Breast epithelium (tissue), 4 donors: ENCODE results near the gene SLC9A3. TPM values are rescaled to one million over a fixed set of nuclear protein-coding genes. Genes with fewer than 3 reads are reported as not detected.

Experiments
- DNase-seq, 2 donors: peaks; one replicate each; pipeline ENCODE4 v3.0.0-alpha.2; 2019; ENCODE audit warnings: low spot score in 2 of 2
- H3K27ac ChIP-seq, 2 donors: fragments of 200-600 bp; sonication (generic) in 1 of 2; one replicate each; pipeline ENCODE4 v1.5.1; 2016 to 2019; ENCODE audit warnings: mild to moderate bottlenecking in 1 of 2
- H3K27me3 ChIP-seq, 2 donors: fragments of 200-600 bp; sonication (generic) in 1 of 2; one replicate each; pipeline versions ENCODE4 v1.5.1 to v1.6.0; 2017 to 2019; ENCODE audit warnings: control low read depth in 1 of 2, mild to moderate bottlenecking in 1 of 2
- H3K36me3 ChIP-seq: fragments of 200-600 bp; one replicate; pipeline ENCODE4 v1.5.1; 2019
- H3K4me1 ChIP-seq, 2 donors: fragments of 200-600 bp; sonication (generic); one replicate each; pipeline ENCODE4 v1.5.1; 2016 to 2019; ENCODE audit warnings: control low read depth in 1 of 2
- H3K4me3 ChIP-seq, 3 donors: fragments of 200-600 bp; sonication (generic); 1 replicate in 2 of 3; 2 replicates in 1 of 3; pipeline ENCODE4 v1.5.1; 2016 to 2019; ENCODE audit warnings: mild to moderate bottlenecking in 3 of 3, moderate library complexity in 2 of 3
- H3K9me3 ChIP-seq, 2 donors: fragments of 200-600 bp; sonication (generic) in 1 of 2; one replicate each; pipeline ENCODE4 v1.5.1; 2016 to 2019; ENCODE audit warnings: control low read depth in 1 of 2
- POLR2A ChIP-seq: fragments of 450-650 bp; IDR thresholded peaks from one replicate; pipeline ENCODE4 v1.6.1; 2016; ENCODE audit warnings: antibody characterized with exemption, mild to moderate bottlenecking, moderate library complexity
- POLR2AphosphoS5 ChIP-seq, 3 donors: sonication (generic); formaldehyde crosslinking; IDR thresholded peaks; one replicate each; pipeline ENCODE4 v1.6.1; 2017; ENCODE audit warnings: antibody characterized with exemption in 3 of 3
- intact Hi-C: fragments of 100-400 bp; cut with DNase I; formaldehyde crosslinking; loops from one replicate; pipeline ENCODE4 v1.15.1; 2023; ENCODE audit warnings: low total_unique reads
- total RNA-seq, 3 donors: library from RNA; depleted of rRNA; stranded (reverse); fragments of >200 nt; gene quantifications; one replicate each; pipeline ENCODE4 v1.1.0, GENCODE V29; 2016
- TF ChIP-seq, protein P1 (sequence below), 3 donors: fragments of 450-650 bp; IDR thresholded peaks; one replicate each; pipeline ENCODE4 v1.5.1; 2016 to 2017; ENCODE audit warnings: antibody characterized with exemption in 3 of 3, mild to moderate bottlenecking in 3 of 3, moderate library complexity in 3 of 3

SLC9A3 gene
- total RNA-seq, 3 donors from 2014 or later: 1.1 to 5.6 (median 2.3) TPM

DNA sequence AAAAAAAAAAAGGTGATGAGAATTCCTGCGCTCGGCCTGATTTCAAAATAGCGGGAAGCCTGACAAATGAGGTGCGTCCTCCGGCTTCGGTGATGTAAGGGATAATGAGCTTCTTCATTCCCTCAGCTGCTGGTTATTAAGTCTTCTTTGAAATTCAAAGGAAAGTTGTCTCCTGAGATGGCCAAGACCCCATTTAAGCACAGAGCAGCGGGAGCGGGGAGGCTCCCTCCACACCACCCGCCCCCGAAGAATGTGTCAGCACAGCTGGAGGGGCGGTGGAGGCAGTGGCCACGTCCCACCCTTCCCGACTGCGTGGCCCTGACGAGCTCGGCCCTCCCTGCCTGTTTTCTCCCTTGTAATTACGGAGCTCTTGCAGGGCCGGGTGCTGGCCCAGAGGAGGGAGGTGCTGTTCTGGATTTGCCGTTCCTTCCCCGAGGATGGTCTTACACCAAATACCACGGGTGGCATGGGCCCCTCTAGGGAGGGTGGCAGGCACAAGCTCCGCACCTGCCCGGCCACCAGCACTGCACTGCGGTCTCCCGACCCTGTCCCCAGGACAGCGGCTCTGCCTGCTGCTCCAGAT lies 31.0 kb downstream of the SLC9A3 start:
- Histone ChIP-seq H3K4me3 (no peak overlapping the region), H3K9me3 (no peaks in the 10 kb centered on the region), H3K27ac (no peak overlapping the region), H3K4me1 (no peaks in the 10 kb centered on the region), H3K27me3 (peaks cover 0 to 78% of the 10 kb centered on the region in 2 donors), H3K36me3 (no peaks in the 10 kb centered on the region)
- intact Hi-C loops: no loop called here
- TF ChIP-seq POLR2A (no peak), POLR2AphosphoS5 (IDR thresholded peaks at IDR 0.05) (no peak)
- TF ChIP-seq, protein P1, sequence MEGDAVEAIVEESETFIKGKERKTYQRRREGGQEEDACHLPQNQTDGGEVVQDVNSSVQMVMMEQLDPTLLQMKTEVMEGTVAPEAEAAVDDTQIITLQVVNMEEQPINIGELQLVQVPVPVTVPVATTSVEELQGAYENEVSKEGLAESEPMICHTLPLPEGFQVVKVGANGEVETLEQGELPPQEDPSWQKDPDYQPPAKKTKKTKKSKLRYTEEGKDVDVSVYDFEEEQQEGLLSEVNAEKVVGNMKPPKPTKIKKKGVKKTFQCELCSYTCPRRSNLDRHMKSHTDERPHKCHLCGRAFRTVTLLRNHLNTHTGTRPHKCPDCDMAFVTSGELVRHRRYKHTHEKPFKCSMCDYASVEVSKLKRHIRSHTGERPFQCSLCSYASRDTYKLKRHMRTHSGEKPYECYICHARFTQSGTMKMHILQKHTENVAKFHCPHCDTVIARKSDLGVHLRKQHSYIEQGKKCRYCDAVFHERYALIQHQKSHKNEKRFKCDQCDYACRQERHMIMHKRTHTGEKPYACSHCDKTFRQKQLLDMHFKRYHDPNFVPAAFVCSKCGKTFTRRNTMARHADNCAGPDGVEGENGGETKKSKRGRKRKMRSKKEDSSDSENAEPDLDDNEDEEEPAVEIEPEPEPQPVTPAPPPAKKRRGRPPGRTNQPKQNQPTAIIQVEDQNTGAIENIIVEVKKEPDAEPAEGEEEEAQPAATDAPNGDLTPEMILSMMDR (IDR thresholded peaks at IDR 0.05): no peak
- no peak for DNase-seq

DNA sequence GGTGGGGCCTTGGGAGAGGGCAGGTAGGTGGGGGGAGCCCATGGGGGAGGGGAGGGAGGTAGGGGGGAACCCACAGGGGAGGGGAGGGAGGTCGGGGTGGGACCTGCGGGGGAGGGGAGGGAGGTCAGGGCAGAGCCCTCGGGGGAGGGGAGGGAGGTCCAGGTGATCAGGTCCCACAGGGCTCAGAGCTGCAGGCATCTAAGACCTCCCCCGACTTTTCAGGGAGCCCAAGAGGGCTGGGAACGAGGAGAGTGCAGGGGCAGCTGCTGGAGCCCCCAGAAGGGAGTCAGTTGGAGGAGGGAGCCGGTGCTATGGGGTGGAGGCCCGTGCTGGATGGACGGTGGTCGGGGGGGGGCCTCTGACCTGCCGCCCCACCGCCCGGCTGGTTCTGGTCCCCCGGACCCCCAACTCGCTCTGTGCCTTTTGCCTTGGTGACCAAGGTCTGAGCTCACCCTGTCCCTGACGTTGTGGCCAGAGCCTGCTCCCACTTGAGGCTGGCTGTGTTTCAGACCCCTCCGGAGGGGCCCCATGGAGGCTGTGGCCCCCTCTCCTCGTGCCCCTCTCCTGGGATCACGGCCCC lies 31.8 kb downstream of the SLC9A3 start:
- H3K4me3 ChIP-seq: no peak overlapping the region
- H3K4me1 ChIP-seq: no peaks in the 10 kb centered on the region
- intact Hi-C loops: no loop called here
- H3K36me3 ChIP-seq: no peaks in the 10 kb centered on the region
- DNase-seq: no peak
- H3K9me3 ChIP-seq: no peaks in the 10 kb centered on the region
- H3K27ac ChIP-seq: no peak overlapping the region
- TF ChIP-seq POLR2A (no peak), POLR2AphosphoS5 (IDR thresholded peaks at IDR 0.05) (no peak)
- TF ChIP-seq, protein P1 (IDR thresholded peaks at IDR 0.05): no peak
- H3K27me3 ChIP-seq: peaks cover 0 to 72% of the 10 kb centered on the region in 2 donors

DNA sequence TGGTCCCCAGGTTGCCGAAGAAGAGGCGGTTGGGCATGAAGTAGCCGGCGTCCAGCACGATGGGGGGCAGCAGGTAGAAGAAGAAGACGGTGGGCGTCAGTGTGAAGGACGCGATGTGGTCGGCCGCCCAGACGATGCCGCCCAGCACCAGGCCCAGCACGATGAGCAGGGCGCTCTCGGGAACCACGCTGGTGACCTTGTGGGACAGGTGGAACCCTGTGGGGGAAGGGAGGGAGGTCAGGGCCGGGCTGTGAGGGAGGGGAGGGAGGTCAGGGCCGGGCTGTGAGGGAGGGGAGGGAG lies 32.4 kb downstream of the SLC9A3 start:
- no peaks in the 10 kb centered on the region for H3K4me1 ChIP-seq
- DNase-seq: no peak
- H3K27ac ChIP-seq: no peak overlapping the region
- intact Hi-C loops: no loop called here
- TF ChIP-seq POLR2AphosphoS5 (IDR thresholded peaks at IDR 0.05) (no peak), POLR2A (no peak)
- TF ChIP-seq, protein P1 (IDR thresholded peaks at IDR 0.05): no peak
- no peaks in the 10 kb centered on the region for H3K36me3 ChIP-seq
- no peak overlapping the region for H3K4me3 ChIP-seq
- H3K9me3 ChIP-seq: no peaks in the 10 kb centered on the region
- H3K27me3 ChIP-seq: peaks cover 0 to 68% of the 10 kb centered on the region in 2 donors

DNA sequence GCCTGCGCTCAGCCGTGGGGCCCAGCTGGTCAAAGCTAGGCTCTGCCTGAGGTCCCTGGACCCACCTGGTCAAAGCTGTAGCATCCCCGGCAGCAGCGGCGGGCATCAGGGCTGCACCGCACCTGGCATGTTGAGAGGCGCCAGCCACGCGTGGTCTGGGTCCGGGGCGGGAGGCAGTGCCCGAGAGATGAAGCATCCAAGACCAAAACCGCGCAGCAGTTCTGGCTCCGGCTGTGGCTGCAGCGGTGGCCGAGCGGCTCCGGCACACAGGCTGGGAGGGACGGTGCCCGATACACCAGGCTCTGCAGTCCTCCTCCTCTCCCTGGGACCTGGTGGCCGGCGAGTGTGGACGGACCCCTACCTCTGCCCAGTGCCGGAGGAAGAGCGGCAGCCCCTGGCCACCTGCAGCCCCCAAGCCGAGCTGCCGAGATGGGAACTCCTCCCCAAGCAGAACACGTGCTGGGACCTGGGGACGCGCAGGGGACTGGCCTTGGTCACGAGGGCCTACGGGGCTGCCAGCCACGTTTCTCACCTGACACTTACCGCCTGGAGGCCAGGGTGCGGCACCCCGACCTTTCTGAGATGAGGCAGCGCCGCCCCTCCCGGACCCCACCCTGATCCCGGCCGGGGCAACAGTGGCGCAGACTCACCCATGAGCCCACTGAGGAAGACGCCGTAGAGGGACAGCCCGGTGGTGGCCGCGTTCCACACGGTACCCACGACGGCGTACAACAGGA lies 33.0 kb downstream of the SLC9A3 start:
- intact Hi-C loops: no loop called here
- DNase-seq: no peak
- no peak overlapping the region for H3K27ac ChIP-seq
- H3K4me3 ChIP-seq: no peak overlapping the region
- no peaks in the 10 kb centered on the region for H3K9me3 ChIP-seq
- H3K4me1 ChIP-seq: no peaks in the 10 kb centered on the region
- H3K27me3 ChIP-seq: peaks cover 0 to 69% of the 10 kb centered on the region in 2 donors
- no peaks in the 10 kb centered on the region for H3K36me3 ChIP-seq
- no peak for TF ChIP-seq POLR2AphosphoS5 (IDR thresholded peaks at IDR 0.05)
- TF ChIP-seq POLR2A: no peak
- TF ChIP-seq, protein P1 (IDR thresholded peaks at IDR 0.05): no peak
